ENCODE measurements around the gene BORCS6. TPM values are rescaled to one million over a fixed set of nuclear protein-coding genes. Genes with fewer than 3 reads are reported as not detected.
A peak's percentile ranks its signal among the peaks of the same experiment; 100 is the strongest.

Gene BORCS6
- total RNA-seq, 1 donor from 2014 or later: 13.3 TPM

GRCh38 chr17:8153957-8154607 lies 35.9 kb downstream of the BORCS6 start:
- no peaks in the 10 kb centered on the region for H3K27me3 ChIP-seq (ENCODE audit: control insufficient read depth, insufficient read depth, low read length)
- peaks cover 3% of the 10 kb centered on the region for H3K36me3 ChIP-seq (ENCODE audit: control insufficient read depth, insufficient read depth, low read length)
- DNase-seq (ENCODE audit: low read depth): peak; percentile 93
- TF ChIP-seq, protein P1, sequence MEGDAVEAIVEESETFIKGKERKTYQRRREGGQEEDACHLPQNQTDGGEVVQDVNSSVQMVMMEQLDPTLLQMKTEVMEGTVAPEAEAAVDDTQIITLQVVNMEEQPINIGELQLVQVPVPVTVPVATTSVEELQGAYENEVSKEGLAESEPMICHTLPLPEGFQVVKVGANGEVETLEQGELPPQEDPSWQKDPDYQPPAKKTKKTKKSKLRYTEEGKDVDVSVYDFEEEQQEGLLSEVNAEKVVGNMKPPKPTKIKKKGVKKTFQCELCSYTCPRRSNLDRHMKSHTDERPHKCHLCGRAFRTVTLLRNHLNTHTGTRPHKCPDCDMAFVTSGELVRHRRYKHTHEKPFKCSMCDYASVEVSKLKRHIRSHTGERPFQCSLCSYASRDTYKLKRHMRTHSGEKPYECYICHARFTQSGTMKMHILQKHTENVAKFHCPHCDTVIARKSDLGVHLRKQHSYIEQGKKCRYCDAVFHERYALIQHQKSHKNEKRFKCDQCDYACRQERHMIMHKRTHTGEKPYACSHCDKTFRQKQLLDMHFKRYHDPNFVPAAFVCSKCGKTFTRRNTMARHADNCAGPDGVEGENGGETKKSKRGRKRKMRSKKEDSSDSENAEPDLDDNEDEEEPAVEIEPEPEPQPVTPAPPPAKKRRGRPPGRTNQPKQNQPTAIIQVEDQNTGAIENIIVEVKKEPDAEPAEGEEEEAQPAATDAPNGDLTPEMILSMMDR (IDR thresholded peaks at IDR 0.05; ENCODE audit: insufficient read depth, low read length, poor library complexity, severe bottlenecking): no peak
- H3K4me3 ChIP-seq (ENCODE audit: low read depth, low read length): peak overlapping the region; percentile 12

GRCh38 chr17:8153525-8153956 lies 36.4 kb downstream of the BORCS6 start:
- TF ChIP-seq, protein P1 (IDR thresholded peaks at IDR 0.05; ENCODE audit: insufficient read depth, low read length, poor library complexity, severe bottlenecking): no peak
- Histone ChIP-seq H3K4me3 (ENCODE audit: low read depth, low read length) (no peak overlapping the region), H3K27me3 (ENCODE audit: control insufficient read depth, insufficient read depth, low read length) (no peaks in the 10 kb centered on the region), H3K36me3 (ENCODE audit: control insufficient read depth, insufficient read depth, low read length) (peaks cover 3% of the 10 kb centered on the region)
- DNase-seq (ENCODE audit: low read depth): peak; percentile 95

GRCh38 chr17:8153031-8153451 lies 36.9 kb downstream of the BORCS6 start:
- Histone ChIP-seq H3K4me3 (ENCODE audit: low read depth, low read length) (no peak overlapping the region), H3K36me3 (ENCODE audit: control insufficient read depth, insufficient read depth, low read length) (peaks cover 2% of the 10 kb centered on the region), H3K27me3 (ENCODE audit: control insufficient read depth, insufficient read depth, low read length) (no peaks in the 10 kb centered on the region)
- DNase-seq (ENCODE audit: low read depth): no peak
- TF ChIP-seq, protein P1 (IDR thresholded peaks at IDR 0.05; ENCODE audit: insufficient read depth, low read length, poor library complexity, severe bottlenecking): no peak

DNA sequence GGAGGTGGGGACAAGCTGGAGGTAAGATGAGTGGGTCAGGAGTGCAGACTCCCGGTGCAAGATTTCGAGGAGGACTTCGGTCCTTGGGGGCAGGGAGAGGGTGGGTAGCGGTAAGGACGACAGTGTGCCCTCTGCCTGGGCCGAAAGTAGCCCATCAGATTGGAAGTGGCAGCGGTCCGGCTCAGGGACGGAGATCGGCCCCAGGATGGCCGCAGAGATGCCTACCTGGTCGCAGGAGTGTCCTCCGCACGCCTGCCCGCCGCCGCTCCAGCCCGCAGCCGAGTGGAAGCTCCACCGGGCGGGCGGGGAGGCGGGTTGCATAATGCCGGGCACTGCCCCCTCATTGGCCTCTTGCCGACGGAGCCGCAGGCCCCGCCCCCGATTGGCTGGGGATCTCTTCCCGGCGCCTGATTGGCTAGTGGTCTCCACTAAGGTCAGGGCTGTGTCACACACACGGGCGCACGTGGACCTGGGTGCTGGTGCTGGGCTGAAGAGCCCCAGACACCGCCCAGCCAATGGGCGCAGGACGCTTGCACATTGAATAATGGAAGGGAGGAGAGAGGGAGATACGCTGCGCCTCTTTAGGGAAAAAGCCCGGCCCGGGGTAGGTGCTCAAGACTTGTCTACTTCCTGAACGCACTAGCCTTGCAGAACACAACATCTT lies 37.7 kb downstream of the BORCS6 start, which contains the start of gene PER1:
Gene PER1, minus strand, starts transcription at position 293 of the 664 bp plus-strand sequence. CDS start 1,698 bp downstream, outside the sequence.
- Histone ChIP-seq H3K4me3 (ENCODE audit: low read depth, low read length) (peak within 1 kb of the TSS; percentile 62), H3K36me3 (ENCODE audit: control insufficient read depth, insufficient read depth, low read length) (peaks cover 2% of the 10 kb centered on the region), H3K27me3 (ENCODE audit: control insufficient read depth, insufficient read depth, low read length) (no peaks in the 10 kb centered on the region)
- TF ChIP-seq, protein P1 (IDR thresholded peaks at IDR 0.05; ENCODE audit: insufficient read depth, low read length, poor library complexity, severe bottlenecking): no peak
- DNase-seq (ENCODE audit: low read depth): peak; percentile 81

GRCh38 chr17:8151641-8152111 lies 38.3 kb downstream of the BORCS6 start:
- DNase-seq (ENCODE audit: low read depth): no peak
- H3K27me3 ChIP-seq (ENCODE audit: control insufficient read depth, insufficient read depth, low read length): no peaks in the 10 kb centered on the region
- H3K36me3 ChIP-seq (ENCODE audit: control insufficient read depth, insufficient read depth, low read length): peaks cover 2% of the 10 kb centered on the region
- TF ChIP-seq, protein P1 (IDR thresholded peaks at IDR 0.05; ENCODE audit: insufficient read depth, low read length, poor library complexity, severe bottlenecking): no peak
- H3K4me3 ChIP-seq (ENCODE audit: low read depth, low read length): peak overlapping the region; percentile 62

Data from kidney epithelial cell (primary cell).